ENCODE measurements around the gene RLF. TPM values are rescaled to one million over a fixed set of nuclear protein-coding genes. Genes with fewer than 3 reads are reported as not detected.

Gene RLF
- total RNA-seq, 1 experiment from 2014 or later, result 15.7 TPM

DNA sequence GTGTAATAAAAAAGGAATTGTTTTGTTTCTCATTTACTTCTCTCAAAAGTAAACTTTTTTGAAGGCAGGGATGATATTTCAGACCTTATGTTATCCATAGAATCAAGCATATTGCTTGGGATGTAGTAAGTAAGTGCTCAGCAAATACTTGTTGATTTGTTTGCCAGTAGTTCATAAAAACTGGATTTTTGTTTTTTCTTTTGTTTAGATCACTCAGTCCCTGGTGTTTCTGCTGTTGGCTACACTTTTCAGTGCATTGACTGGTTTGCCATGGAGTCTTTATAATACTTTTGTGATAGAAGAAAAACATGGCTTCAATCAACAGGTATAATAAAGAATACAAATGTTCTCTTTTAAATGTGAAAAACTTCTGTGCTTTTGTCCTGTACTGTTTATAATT, 107.0 kb downstream of the RLF start:
- H3K27ac ChIP-seq (ENCODE audit: low read length), result no peak overlapping the region
- H3K27me3 ChIP-seq (ENCODE audit: control insufficient read depth, insufficient read depth, low read length), result no peaks in the 10 kb centered on the region
- TF ChIP-seq POLR2AphosphoS5 (IDR thresholded peaks at IDR 0.05; ENCODE audit: low read depth, low read length) (no peak), SIN3A (IDR thresholded peaks at IDR 0.05; ENCODE audit: borderline replicate concordance, insufficient read depth, low read depth, low read length) (no peak), TCF7L2 (IDR thresholded peaks at IDR 0.05; ENCODE audit: low read depth, low read length) (no peak)
- TF ChIP-seq, protein P1, sequence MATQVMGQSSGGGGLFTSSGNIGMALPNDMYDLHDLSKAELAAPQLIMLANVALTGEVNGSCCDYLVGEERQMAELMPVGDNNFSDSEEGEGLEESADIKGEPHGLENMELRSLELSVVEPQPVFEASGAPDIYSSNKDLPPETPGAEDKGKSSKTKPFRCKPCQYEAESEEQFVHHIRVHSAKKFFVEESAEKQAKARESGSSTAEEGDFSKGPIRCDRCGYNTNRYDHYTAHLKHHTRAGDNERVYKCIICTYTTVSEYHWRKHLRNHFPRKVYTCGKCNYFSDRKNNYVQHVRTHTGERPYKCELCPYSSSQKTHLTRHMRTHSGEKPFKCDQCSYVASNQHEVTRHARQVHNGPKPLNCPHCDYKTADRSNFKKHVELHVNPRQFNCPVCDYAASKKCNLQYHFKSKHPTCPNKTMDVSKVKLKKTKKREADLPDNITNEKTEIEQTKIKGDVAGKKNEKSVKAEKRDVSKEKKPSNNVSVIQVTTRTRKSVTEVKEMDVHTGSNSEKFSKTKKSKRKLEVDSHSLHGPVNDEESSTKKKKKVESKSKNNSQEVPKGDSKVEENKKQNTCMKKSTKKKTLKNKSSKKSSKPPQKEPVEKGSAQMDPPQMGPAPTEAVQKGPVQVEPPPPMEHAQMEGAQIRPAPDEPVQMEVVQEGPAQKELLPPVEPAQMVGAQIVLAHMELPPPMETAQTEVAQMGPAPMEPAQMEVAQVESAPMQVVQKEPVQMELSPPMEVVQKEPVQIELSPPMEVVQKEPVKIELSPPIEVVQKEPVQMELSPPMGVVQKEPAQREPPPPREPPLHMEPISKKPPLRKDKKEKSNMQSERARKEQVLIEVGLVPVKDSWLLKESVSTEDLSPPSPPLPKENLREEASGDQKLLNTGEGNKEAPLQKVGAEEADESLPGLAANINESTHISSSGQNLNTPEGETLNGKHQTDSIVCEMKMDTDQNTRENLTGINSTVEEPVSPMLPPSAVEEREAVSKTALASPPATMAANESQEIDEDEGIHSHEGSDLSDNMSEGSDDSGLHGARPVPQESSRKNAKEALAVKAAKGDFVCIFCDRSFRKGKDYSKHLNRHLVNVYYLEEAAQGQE (IDR thresholded peaks at IDR 0.05; ENCODE audit: insufficient read depth in 1 of 2, low read depth in 2 of 2, low read length in 1 of 2), result no peak
- TF ChIP-seq, protein P2, sequence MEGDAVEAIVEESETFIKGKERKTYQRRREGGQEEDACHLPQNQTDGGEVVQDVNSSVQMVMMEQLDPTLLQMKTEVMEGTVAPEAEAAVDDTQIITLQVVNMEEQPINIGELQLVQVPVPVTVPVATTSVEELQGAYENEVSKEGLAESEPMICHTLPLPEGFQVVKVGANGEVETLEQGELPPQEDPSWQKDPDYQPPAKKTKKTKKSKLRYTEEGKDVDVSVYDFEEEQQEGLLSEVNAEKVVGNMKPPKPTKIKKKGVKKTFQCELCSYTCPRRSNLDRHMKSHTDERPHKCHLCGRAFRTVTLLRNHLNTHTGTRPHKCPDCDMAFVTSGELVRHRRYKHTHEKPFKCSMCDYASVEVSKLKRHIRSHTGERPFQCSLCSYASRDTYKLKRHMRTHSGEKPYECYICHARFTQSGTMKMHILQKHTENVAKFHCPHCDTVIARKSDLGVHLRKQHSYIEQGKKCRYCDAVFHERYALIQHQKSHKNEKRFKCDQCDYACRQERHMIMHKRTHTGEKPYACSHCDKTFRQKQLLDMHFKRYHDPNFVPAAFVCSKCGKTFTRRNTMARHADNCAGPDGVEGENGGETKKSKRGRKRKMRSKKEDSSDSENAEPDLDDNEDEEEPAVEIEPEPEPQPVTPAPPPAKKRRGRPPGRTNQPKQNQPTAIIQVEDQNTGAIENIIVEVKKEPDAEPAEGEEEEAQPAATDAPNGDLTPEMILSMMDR (IDR thresholded peaks at IDR 0.05), result no peak
- POLR2A ChIA-PET, result no interaction called here
- BruUV-seq (replicated peaks), result no TSS peak
- in situ Hi-C loops (cut with HindIII; ENCODE audit: low pct_unique_long_range_greater_than_20kb, low sequenced_read_pairs), result no loop called here
- ATAC-seq (no peak), DNase-seq (ENCODE audit: low read depth, low spot score) (no peak)
- CTCF ChIA-PET, result interaction anchor here (0.6 kb wide), 1 partner anchor 37 kb away, joined by 11 read pairs; no protein-coding TSS in a partner anchor
- H3K4me3 ChIP-seq (ENCODE audit: low read depth in 2 of 2, low read length in 2 of 2), result no peak overlapping the region
- H3K4me1 ChIP-seq (ENCODE audit: control insufficient read depth, insufficient read depth, low read length), result no peaks in the 10 kb centered on the region
- no peaks in the 10 kb centered on the region for H3K9me3 ChIP-seq (ENCODE audit: control insufficient read depth, insufficient read depth, low read depth, low read length)
- intact Hi-C loops (cut with micrococcal nuclease; ENCODE audit: unreplicated experiment), result no loop called here
- H3K36me3 ChIP-seq (ENCODE audit: control insufficient read depth, insufficient read depth, low read length), result peaks cover 19% of the 10 kb centered on the region

DNA sequence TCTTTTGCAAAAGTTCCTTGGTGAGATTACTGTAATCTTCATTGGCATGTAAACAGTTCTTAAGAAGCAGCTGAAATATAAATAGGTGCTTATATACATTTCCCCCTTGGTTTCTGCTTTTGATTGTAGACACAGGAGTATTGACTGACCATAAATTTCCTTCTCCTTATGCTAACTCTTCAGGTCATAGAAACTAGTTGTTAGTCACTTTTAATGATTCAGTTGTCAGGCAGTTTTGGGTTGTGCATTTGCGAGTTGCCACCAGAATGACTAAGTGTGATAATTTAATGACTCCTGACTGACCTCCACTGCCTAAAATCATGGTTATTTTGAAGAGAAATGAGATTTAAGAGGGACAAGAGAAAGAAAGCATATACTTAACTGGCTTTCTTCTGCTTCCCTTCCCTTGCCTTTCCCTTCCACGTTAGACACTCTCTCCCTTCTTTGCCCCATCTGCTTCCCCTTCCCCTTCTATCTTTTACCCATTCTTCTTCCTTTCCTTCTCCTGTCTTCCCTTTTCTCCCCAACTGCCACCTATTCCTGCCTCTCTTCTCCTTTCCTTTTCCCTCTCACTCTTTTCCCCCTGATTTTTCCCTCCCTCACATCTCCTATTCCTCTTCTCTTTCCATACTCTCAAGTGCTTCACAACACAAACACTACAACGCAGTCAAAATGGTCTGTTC, 109.1 kb downstream of the RLF start:
- ATAC-seq (no peak), DNase-seq (ENCODE audit: low read depth, low spot score) (no peak)
- Histone ChIP-seq H3K27ac (ENCODE audit: low read length) (no peak overlapping the region), H3K27me3 (ENCODE audit: control insufficient read depth, insufficient read depth, low read length) (no peaks in the 10 kb centered on the region), H3K4me1 (ENCODE audit: control insufficient read depth, insufficient read depth, low read length) (no peaks in the 10 kb centered on the region), H3K36me3 (ENCODE audit: control insufficient read depth, insufficient read depth, low read length) (peaks cover 15% of the 10 kb centered on the region), H3K4me3 (ENCODE audit: low read depth in 2 of 2, low read length in 2 of 2) (no peak overlapping the region), H3K9me3 (ENCODE audit: control insufficient read depth, insufficient read depth, low read depth, low read length) (no peaks in the 10 kb centered on the region)
- POLR2A ChIA-PET, result no interaction called here
- CTCF ChIA-PET, result no interaction called here
- intact Hi-C loops (cut with micrococcal nuclease; ENCODE audit: unreplicated experiment), result no loop called here
- in situ Hi-C loops (cut with HindIII; ENCODE audit: low pct_unique_long_range_greater_than_20kb, low sequenced_read_pairs), result no loop called here
- no peak for TF ChIP-seq POLR2AphosphoS5 (IDR thresholded peaks at IDR 0.05; ENCODE audit: low read depth, low read length)
- TF ChIP-seq, protein P1 (IDR thresholded peaks at IDR 0.05; ENCODE audit: insufficient read depth in 1 of 2, low read depth in 2 of 2, low read length in 1 of 2), result no peak
- TF ChIP-seq, protein P2 (IDR thresholded peaks at IDR 0.05), result no peak
- no peak for TF ChIP-seq TCF7L2 (IDR thresholded peaks at IDR 0.05; ENCODE audit: low read depth, low read length)
- no peak for TF ChIP-seq SIN3A (IDR thresholded peaks at IDR 0.05; ENCODE audit: borderline replicate concordance, insufficient read depth, low read depth, low read length)
- no TSS peak for BruUV-seq (replicated peaks)
